22Rv1 (cell line): ENCODE measurements around the gene DNMT3A.

Experiments
- ZFX ChIP-seq: fragments of 450-650 bp; IDR thresholded peaks from 2 replicates; pipeline ENCODE4 v1.6.1; 2017; ENCODE audit warnings: antibody characterized with exemption, borderline replicate concordance
- TF ChIP-seq, protein P1 (sequence below): fragments of 450-650 bp; IDR thresholded peaks from 2 replicates; pipeline ENCODE4 v1.5.1; 2017; ENCODE audit warnings: mild to moderate bottlenecking

- TF ChIP-seq, protein P1, sequence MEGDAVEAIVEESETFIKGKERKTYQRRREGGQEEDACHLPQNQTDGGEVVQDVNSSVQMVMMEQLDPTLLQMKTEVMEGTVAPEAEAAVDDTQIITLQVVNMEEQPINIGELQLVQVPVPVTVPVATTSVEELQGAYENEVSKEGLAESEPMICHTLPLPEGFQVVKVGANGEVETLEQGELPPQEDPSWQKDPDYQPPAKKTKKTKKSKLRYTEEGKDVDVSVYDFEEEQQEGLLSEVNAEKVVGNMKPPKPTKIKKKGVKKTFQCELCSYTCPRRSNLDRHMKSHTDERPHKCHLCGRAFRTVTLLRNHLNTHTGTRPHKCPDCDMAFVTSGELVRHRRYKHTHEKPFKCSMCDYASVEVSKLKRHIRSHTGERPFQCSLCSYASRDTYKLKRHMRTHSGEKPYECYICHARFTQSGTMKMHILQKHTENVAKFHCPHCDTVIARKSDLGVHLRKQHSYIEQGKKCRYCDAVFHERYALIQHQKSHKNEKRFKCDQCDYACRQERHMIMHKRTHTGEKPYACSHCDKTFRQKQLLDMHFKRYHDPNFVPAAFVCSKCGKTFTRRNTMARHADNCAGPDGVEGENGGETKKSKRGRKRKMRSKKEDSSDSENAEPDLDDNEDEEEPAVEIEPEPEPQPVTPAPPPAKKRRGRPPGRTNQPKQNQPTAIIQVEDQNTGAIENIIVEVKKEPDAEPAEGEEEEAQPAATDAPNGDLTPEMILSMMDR: no peak
- no peak for TF ChIP-seq ZFX
Measured at GRCh38 chr2:25315316-25315680, 26.4 kb downstream of the DNMT3A start.
